ENCODE data around the gene HSDL1.

DNA sequence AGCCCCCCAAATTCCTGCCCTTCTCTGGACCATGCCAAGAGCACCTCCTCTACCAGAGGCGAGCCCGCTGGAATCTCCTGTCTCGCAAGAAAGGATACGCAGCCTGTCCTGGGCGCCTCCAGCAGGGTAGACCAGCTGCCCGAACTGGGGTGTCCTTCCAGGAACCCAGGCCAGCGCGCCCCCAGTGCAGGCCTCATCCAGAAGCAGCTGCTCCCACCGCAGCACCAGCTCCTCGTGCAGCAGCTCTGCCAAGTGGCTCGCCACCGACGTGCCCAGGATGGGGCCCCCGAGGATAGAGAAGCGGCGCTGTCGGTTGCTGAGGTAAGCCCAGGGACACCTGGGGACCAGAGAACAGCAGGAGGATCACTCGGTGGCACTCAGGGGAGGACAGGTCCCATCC is 37.1 kb upstream of the HSDL1 start:
- no peak for TF ChIP-seq CTCF (conservative IDR thresholded peaks at IDR 0.05 in 1 of 2, IDR thresholded peaks at IDR 0.05 in 1 of 2; ENCODE audit: low read depth in 1 of 2, low read length in 2 of 2)
- TF ChIP-seq EZH2 (IDR thresholded peaks at IDR 0.05; ENCODE audit: low read length, missing control alignments), result no peak

Measured in fibroblast of lung (primary cell).